ENCODE data around the gene PPIE.

PPIE gene

DNA sequence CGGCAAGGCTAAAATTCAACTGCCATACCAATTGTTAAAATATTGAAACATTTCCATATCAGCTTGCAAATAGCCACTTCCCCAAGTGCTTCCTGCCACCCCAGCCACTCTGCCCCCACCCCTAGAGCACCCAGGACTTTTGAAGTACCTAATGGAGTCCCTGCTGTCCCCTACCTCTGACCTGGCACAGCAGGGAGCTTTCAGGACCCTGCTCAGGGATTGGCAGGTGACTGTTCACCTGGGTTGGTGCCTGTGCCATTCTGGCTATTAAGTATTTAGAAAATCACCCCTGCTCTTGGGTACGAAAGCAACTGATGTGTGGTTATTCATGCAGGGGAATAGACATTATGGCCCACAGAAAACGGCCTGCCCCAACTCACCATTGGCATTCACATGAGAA, 38.3 kb upstream of the PPIE start:
- no peak for DNase-seq (ENCODE audit: low read depth in 1 of 2, low spot score in 1 of 2)
- in situ Hi-C loops (cut with HindIII; ENCODE audit: low pct_unique_long_range_greater_than_20kb, low sequenced_read_pairs): no loop called here
- TF ChIP-seq JUND (IDR thresholded peaks at IDR 0.05; ENCODE audit: low read depth): no peak

DNA sequence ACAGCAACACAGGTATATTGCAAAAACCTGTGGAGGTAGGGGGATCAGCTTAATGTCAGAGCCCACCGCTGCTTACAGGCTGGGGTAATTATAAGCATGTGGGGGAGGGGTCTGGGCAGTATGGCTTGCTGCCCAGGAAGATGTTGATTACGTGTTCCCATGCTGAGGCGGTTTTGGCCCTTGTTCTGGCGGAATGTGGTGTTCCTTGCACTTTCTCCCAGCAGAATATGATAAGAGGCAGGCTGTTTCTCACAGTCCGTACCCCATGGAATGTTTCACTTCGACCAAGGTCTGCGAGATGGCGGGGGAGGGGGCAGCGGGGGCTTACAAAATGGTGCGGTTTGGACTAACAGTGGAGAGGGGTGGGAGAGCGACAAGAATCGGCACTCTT, 37.6 kb upstream of the PPIE start:
- in situ Hi-C loops (cut with HindIII; ENCODE audit: low pct_unique_long_range_greater_than_20kb, low sequenced_read_pairs): no loop called here
- no peak for DNase-seq (ENCODE audit: low read depth in 1 of 2, low spot score in 1 of 2)
- TF ChIP-seq JUND (IDR thresholded peaks at IDR 0.05; ENCODE audit: low read depth): no peak

DNA sequence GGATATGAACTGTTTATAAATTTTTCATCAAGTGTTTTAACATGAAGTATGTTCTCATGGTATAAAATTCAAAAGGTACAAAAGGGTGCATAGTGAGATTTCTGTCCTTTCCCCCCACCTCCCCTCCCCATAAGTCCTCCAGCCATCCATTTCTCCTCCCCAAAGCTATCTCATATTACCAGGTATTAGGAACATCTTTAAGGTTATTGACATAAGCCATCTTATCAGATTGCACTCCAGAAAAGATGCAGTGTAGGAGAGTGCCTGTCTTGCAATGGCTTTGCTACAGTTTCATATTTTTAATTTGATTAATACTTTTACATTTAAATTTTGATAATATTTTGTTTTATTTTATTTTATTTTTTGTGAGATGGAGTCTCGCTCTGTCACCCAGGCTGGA, 33.9 kb upstream of the PPIE start:
- DNase-seq (ENCODE audit: low read depth in 1 of 2, low spot score in 1 of 2): no peak
- no peak for TF ChIP-seq JUND (IDR thresholded peaks at IDR 0.05; ENCODE audit: low read depth)
- in situ Hi-C loops (cut with HindIII; ENCODE audit: low pct_unique_long_range_greater_than_20kb, low sequenced_read_pairs): no loop called here

DNA sequence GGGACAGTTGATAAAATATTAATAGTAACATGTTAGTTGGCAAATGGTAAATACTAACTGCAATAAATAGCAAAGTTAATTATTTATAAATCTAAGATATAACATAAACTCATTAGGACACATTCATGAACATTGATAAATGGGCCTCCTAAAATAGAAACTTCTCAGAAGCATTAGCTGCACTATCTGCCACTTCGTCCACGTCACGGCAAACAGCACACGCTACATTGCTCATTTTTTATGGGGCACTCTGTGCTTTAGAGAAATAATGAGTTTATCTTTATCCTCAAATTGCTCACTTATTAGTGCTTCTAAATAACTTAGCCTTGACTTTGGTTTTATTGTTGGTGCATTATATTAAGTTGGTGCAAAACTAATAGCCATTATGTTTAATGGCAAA, 31.2 kb upstream of the PPIE start:
- in situ Hi-C loops (cut with HindIII; ENCODE audit: low pct_unique_long_range_greater_than_20kb, low sequenced_read_pairs): no loop called here
- DNase-seq (ENCODE audit: low read depth in 1 of 2, low spot score in 1 of 2): no peak
- no peak for TF ChIP-seq JUND (IDR thresholded peaks at IDR 0.05; ENCODE audit: low read depth)

DNA sequence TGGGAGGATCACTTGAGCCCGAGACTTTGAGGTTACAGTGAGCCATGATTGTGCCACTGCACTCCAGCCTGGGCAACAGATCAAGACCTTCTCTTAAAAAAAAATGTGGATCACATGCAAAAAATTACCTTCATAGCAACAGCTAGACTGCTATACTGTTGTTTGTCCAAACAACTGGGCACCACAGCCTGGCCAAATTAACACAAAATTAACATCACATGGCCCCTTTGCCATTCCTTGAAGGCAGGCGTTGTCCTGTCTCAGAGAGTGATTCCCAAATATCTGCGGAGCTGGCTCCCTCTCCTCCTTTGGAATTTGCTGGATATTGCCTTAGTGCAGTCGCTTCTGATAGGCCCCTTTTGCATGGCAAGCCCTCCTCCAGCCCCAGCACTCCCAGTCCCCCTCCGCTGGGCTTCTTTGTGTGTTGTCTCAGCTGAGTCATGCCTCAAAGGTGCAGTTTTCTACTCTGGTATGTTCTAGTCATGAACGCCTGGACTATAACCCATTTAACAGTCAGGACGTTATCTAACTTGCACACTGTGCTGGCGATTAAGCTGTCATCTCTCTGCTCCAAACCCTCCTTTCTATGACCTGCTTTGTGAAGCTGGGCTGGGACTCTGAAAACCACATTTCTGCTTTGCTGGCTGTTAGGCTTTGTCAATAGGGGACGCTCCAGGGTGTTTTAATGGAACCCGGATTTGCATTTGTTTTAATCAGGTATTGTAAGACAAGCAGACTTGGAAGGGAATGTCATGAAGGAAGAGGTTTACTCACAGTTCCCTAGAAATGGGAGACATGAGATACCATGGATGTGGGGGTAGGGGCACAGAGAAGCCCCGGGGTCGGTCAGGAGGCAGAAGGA, 27.3 kb upstream of the PPIE start:
- no peak for DNase-seq (ENCODE audit: low read depth in 1 of 2, low spot score in 1 of 2)
- in situ Hi-C loops (cut with HindIII; ENCODE audit: low pct_unique_long_range_greater_than_20kb, low sequenced_read_pairs): no loop called here
- no peak for TF ChIP-seq JUND (IDR thresholded peaks at IDR 0.05; ENCODE audit: low read depth)

DNA sequence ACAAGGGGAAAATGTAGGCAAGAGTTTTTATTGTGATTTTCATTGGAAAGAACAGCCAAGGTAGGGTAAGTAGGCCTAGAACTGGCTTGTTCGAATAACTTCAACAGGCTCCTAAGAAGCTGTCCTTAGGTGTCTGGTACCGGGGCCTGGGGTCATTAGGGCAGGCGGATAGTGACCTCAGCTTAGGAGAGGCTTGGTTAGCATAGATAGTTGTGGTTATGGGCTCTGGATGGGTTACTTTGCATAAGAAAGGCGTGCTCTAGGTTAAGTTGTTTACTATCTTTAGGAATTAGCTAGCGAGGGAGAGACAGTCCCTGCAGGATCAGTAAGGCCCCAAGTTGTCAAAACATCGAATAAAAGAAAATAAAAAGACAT, 26.7 kb upstream of the PPIE start:
- TF ChIP-seq JUND (IDR thresholded peaks at IDR 0.05; ENCODE audit: low read depth): no peak
- DNase-seq (ENCODE audit: low read depth in 1 of 2, low spot score in 1 of 2): no peak
- in situ Hi-C loops (cut with HindIII; ENCODE audit: low pct_unique_long_range_greater_than_20kb, low sequenced_read_pairs): no loop called here

DNA sequence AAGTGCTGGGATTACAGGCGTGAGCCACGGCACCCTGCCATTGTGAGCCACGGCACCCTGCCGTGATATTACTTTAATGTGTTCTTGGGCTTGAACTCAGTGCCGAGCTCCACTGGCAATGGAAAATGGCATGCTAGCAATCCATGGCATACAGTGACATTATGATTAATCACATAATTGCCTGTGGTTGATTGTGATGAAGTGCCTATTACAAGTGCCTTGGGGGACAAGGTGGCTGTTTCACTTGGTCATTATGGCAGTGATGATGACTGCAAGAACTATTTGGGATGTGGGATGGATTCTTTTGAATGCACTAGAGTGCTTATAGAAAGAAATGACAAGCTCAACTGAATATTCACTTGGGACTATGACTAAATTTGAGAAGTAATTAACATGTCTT, 25.1 kb upstream of the PPIE start:
- no peak for TF ChIP-seq JUND (IDR thresholded peaks at IDR 0.05; ENCODE audit: low read depth)
- in situ Hi-C loops (cut with HindIII; ENCODE audit: low pct_unique_long_range_greater_than_20kb, low sequenced_read_pairs): no loop called here
- DNase-seq (ENCODE audit: low read depth in 1 of 2, low spot score in 1 of 2): no peak

DNA sequence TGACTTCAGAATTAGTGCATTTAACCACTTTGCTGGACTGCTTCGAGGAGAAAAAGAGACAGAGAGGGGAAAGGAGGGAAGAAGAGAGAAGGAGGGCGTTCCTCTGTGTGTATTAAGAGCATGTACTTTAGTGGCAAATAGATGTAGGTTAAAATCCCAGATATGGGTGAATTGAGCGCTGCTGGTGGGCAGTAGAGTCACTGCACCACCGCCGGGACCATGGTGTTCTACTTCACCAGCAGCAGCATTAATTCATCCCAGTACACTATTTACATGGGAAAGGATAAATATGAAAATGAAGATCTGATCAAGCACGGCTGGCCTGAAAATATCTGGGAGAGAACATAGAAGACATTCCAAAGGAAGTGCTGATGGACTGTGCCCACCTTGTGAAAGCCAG, 20.9 kb upstream of the PPIE start:
- no peak for TF ChIP-seq JUND (IDR thresholded peaks at IDR 0.05; ENCODE audit: low read depth)
- no peak for DNase-seq (ENCODE audit: low read depth in 1 of 2, low spot score in 1 of 2)
- in situ Hi-C loops (cut with HindIII; ENCODE audit: low pct_unique_long_range_greater_than_20kb, low sequenced_read_pairs): no loop called here

DNA sequence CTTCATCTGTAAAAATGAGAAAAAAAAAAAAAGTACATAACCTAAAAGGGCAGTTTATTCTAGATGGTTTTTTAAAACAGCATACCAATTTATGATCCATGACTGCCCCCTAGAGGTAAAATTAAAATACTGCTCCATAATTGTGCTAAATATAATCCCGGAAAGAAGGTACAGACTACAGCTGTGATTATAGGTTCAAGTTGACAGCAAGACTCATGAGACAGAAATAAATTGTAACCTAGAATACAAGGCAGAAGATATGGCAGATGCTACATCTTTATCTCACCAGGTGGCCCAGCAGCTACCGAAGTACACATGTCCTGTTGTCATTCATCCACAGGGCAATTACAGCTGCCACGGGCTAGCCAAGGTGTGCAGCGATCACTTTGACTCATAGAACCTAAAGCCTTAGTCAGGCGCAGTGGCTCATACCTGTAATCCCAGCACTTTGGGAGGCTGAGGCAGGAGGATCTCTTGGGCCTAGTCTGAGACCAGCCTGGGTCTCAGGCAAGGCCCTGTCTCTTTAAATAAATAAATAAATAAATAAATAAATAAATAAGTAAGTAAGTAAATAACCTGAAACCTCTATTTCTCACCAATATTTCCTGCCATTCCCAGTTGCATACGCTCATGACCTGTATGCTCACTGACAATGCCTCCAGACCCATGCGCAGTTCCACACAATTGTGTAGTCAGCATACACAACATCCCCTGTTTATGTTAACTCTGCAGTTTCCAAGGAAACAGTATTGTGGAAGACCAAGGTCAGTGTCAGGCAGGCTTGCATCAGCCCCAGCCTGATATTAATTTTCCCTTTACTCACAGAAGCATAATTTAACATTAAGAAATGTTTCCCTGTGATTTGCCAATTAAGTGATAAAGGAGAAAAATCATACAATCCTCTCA, 18.3 kb upstream of the PPIE start:
- in situ Hi-C loops (cut with HindIII; ENCODE audit: low pct_unique_long_range_greater_than_20kb, low sequenced_read_pairs): no loop called here
- peak in 1 of 2 experiments; percentile 70 for DNase-seq (ENCODE audit: low read depth in 1 of 2, low spot score in 1 of 2)
- TF ChIP-seq JUND (IDR thresholded peaks at IDR 0.05; ENCODE audit: low read depth): no peak

DNA sequence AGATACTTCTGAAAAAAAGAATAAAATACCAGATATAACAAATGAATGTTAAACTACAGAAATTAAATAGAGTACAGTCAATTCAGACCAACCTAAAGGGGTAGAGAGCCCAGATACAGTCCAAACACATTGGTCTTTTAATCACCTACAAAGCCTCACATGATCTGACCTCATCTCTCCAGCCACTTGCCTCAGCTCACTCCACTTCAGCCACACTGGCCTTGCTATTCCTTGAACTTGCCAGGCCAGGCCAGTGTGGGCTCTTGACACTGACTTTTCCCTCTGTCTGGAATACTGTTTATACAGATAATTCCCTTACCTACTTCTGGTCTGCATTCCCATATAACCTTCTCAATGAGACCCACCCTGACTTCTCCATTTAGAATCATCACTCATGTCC, 17.0 kb upstream of the PPIE start:
- TF ChIP-seq JUND (IDR thresholded peaks at IDR 0.05; ENCODE audit: low read depth): no peak
- in situ Hi-C loops (cut with HindIII; ENCODE audit: low pct_unique_long_range_greater_than_20kb, low sequenced_read_pairs): no loop called here
- no peak for DNase-seq (ENCODE audit: low read depth in 1 of 2, low spot score in 1 of 2)

DNA sequence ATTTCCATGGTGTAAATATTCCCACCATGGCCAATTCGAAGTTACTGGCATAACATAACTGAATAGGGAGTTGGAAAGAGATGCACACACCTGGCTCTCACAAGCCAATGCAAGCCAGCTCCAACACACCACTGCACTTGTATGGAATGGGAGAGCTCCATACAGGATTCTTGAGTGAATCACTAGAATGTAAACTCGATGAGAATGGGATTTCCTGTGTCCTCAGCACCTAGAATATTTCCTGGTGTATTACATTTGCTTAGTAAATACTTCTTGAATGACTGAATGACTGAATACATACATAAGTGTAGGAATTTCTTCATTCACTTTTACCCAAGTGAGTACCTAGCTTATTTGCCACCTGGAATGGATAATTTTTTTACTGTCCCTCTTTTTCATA, 16.2 kb upstream of the PPIE start:
- TF ChIP-seq JUND (IDR thresholded peaks at IDR 0.05; ENCODE audit: low read depth): no peak
- in situ Hi-C loops (cut with HindIII; ENCODE audit: low pct_unique_long_range_greater_than_20kb, low sequenced_read_pairs): no loop called here
- DNase-seq (ENCODE audit: low read depth in 1 of 2, low spot score in 1 of 2): no peak

DNA sequence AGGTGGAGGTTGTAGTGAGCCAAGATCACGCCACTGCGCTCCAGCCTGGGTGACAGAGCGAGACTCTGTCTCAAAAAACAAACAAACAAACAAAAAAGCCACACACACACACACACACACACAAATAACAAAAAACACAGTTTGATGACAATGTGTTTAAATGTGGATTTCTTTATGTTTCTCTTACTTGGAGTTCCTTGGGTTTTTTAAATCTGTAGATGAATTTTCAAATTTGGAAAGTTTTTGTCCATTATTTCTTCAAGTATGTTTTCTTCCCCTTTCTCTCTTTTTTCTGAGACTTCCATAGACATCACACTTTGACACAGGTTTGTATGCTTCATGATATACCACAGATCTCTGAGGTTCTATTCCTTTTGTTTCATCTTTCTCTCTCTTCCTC, 12.1 kb upstream of the PPIE start:
- in situ Hi-C loops (cut with HindIII; ENCODE audit: low pct_unique_long_range_greater_than_20kb, low sequenced_read_pairs): no loop called here
- DNase-seq (ENCODE audit: low read depth in 1 of 2, low spot score in 1 of 2): no peak
- TF ChIP-seq JUND (IDR thresholded peaks at IDR 0.05; ENCODE audit: low read depth): no peak

DNA sequence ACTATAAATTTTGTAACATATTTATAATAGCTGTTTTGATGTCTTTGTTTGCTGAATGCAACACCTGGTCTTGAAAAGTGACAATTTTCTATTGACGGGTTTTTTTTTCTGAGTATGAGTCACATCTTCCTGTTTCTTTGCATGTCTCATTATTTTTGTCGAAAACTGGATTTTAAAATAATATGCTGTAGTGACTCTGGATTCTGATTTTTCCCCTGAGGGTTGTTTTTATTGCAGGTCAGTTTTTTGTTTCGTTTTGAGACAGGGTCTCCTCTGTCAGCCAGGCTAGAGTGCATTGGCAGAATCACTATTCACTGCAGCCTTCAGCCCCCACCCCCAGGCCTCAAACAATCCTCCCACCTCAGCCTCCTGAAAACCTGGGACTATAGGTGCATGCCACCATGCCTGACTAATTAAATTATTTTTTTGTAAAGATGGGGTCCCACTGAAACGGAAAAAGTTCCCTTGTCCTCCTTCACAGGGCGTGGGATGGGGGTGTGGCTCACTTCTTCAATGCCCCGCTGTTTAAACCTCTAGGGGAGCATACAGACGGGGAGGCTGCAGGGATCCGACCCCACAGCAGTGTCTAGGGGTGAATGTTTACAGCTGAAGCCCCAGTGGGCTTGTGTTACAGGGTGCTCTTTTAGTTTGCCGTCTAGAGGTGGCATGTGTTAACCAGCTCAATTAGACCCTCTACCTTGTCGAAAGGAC, 11.3 kb upstream of the PPIE start:
- no peak for DNase-seq (ENCODE audit: low read depth in 1 of 2, low spot score in 1 of 2)
- TF ChIP-seq JUND (IDR thresholded peaks at IDR 0.05; ENCODE audit: low read depth): no peak
- in situ Hi-C loops (cut with HindIII; ENCODE audit: low pct_unique_long_range_greater_than_20kb, low sequenced_read_pairs): no loop called here

Measured in T47D (cell line).